ENCODE data around the gene EXOSC3. TPM values are rescaled to one million over a fixed set of nuclear protein-coding genes. Genes with fewer than 3 reads are reported as not detected.

EXOSC3 gene
- total and polyA plus RNA-seq, 9 of the 15 experiments (the other 6 are each of a cell fraction or from before 2014, with no cell fraction given) = 18.5 to 266 (median 114) TPM

GRCh38 chr9:37732952-37733351, 51.9 kb downstream of the EXOSC3 start (continued):
- TF ChIP-seq ETS1 (conservative IDR thresholded peaks at IDR 0.05; ENCODE audit: control insufficient read depth, low read depth, low read length) (no peak), E2F3 (CRISPR knock-in tag; IDR thresholded peaks at IDR 0.05) (no peak), SMC3 (conservative IDR thresholded peaks at IDR 0.05; ENCODE audit: insufficient read depth, low read depth, low read length) (no peak), ARNT (IDR thresholded peaks at IDR 0.05) (no peak), COPS2 (conservative IDR thresholded peaks at IDR 0.05) (no peak), CGGBP1 (CRISPR knock-in tag; IDR thresholded peaks at IDR 0.05) (no peak), MLX (CRISPR knock-in tag; conservative IDR thresholded peaks at IDR 0.05) (no peak), HDAC2 (IDR thresholded peaks at IDR 0.05) (no peak), XRCC4 (IDR thresholded peaks at IDR 0.05; ENCODE audit: extremely low read depth, insufficient read depth, insufficient read length) (no peak), ZKSCAN8 (CRISPR knock-in tag; IDR thresholded peaks at IDR 0.05) (no peak)

Data from K562 (cell line).